NCI-H1436 (cell line): Measurements from ENCODE around the gene SLC50A1.
"Not testable (repeated sequence)": the region's sequence is repeated elsewhere in the genome, so short reads cannot be mapped to it uniquely, and the experiment has no call there.

ENCODE experiments used
- DNase-seq: peaks from one replicate; lab custom pipeline; 2025; lab: John Stamatoyannopoulos, UW

SLC50A1 gene

GRCh38 chr1:155116113-155116764 is 19.4 kb upstream of the SLC50A1 start:
- DNase-seq, result no peak

GRCh38 chr1:155117610-155118009 is 18.0 kb upstream of the SLC50A1 start:
- DNase-seq, result peak; percentile 31

- DNase-seq, result not testable (repeated sequence)
These were observed 17.6 kb upstream of the SLC50A1 start for GRCh38 chr1:155118090-155118489.

GRCh38 chr1:155120253-155120652 is 15.4 kb upstream of the SLC50A1 start:
- DNase-seq, result no peak

GRCh38 chr1:155121249-155121648 is 14.4 kb upstream of the SLC50A1 start:
- no peak for DNase-seq

- no peak for DNase-seq
These were observed 13.3 kb upstream of the SLC50A1 start for GRCh38 chr1:155122308-155122707.

- no peak for DNase-seq
These were observed 11.9 kb upstream of the SLC50A1 start for GRCh38 chr1:155123801-155124200.

GRCh38 chr1:155124503-155125463 is 10.9 kb upstream of the SLC50A1 start:
- DNase-seq, result no peak

GRCh38 chr1:155125511-155125945 is 10.1 kb upstream of the SLC50A1 start:
- no peak for DNase-seq

- no peak for DNase-seq
These were observed 9.6 kb upstream of the SLC50A1 start for GRCh38 chr1:155125946-155126555.

GRCh38 chr1:155126556-155127104 is 9.0 kb upstream of the SLC50A1 start:
- no peak for DNase-seq

- DNase-seq, result peak; percentile 30
These were observed 8.3 kb upstream of the SLC50A1 start, which contains the start of gene EFNA1 for GRCh38 chr1:155127105-155127966. TSS of gene EFNA1 (plus strand) at chr1:155127876. CDS start at chr1:155127978, 102 bp downstream.

- DNase-seq, result no peak
These were observed 7.5 kb upstream of the SLC50A1 start for GRCh38 chr1:155127967-155128754.

- DNase-seq, result no peak
These were observed 6.7 kb upstream of the SLC50A1 start for GRCh38 chr1:155128755-155129473.

GRCh38 chr1:155130272-155131006 is 5.2 kb upstream of the SLC50A1 start:
- no peak for DNase-seq

- DNase-seq, result no peak
These were observed 4.4 kb upstream of the SLC50A1 start for GRCh38 chr1:155131285-155131684.

GRCh38 chr1:155131856-155132255 is 3.8 kb upstream of the SLC50A1 start:
- DNase-seq, result no peak

- no peak for DNase-seq
These were observed 1.8 kb upstream of the SLC50A1 start for GRCh38 chr1:155133799-155134281.

- DNase-seq, result no peak
These were observed 1.3 kb upstream of the SLC50A1 start for GRCh38 chr1:155134322-155134721.
